ENCODE data around the gene EEF1AKMT2.
"Not testable (repeated sequence)": the region's sequence is repeated elsewhere in the genome, so short reads cannot be mapped to it uniquely, and the experiment has no call there.

EEF1AKMT2 gene

GRCh38 chr10:124820121-124820520, 28.4 kb upstream of the EEF1AKMT2 start:
- Histone ChIP-seq H3K9me3 (ENCODE audit: control insufficient read depth, insufficient read depth, low read length) (no peaks in the 10 kb centered on the region), H3K36me3 (ENCODE audit: control insufficient read depth, insufficient read depth, low read length) (peaks cover 47% of the 10 kb centered on the region), H3K4me3 (ENCODE audit: low read depth, low read length) (no peak overlapping the region), H3K9ac (ENCODE audit: low read depth, low read length) (no peak overlapping the region), H3K27ac (ENCODE audit: low read depth, low read length) (no peak overlapping the region), H3K4me1 (ENCODE audit: control insufficient read depth, insufficient read depth, low read length) (no peaks in the 10 kb centered on the region), H3K27me3 (ENCODE audit: control insufficient read depth, insufficient read depth, low read length) (no peaks in the 10 kb centered on the region)

GRCh38 chr10:124802313-124802675, 10.6 kb upstream of the EEF1AKMT2 start:
- Histone ChIP-seq H3K9ac (ENCODE audit: low read depth, low read length) (peak overlapping the region; percentile 95), H3K36me3 (ENCODE audit: control insufficient read depth, insufficient read depth, low read length) (0 out of 2 replicates have a peak, but pooled peaks cover under 1% of the 10 kb centered on the region), H3K27ac (ENCODE audit: low read depth, low read length) (peak overlapping the region; percentile 86), H3K9me3 (ENCODE audit: control insufficient read depth, insufficient read depth, low read length) (no peaks in the 10 kb centered on the region), H3K4me3 (ENCODE audit: low read depth, low read length) (peak overlapping the region; percentile 97), H3K27me3 (ENCODE audit: control insufficient read depth, insufficient read depth, low read length) (no peaks in the 10 kb centered on the region), H3K4me1 (ENCODE audit: control insufficient read depth, insufficient read depth, low read length) (peaks cover 11% of the 10 kb centered on the region; the same call in 1 of the 2 replicates)

GRCh38 chr10:124799211-124799610, 7.5 kb upstream of the EEF1AKMT2 start:
- Histone ChIP-seq H3K36me3 (ENCODE audit: control insufficient read depth, insufficient read depth, low read length) (no peaks in the 10 kb centered on the region), H3K9ac (ENCODE audit: low read depth, low read length) (no peak overlapping the region), H3K27me3 (ENCODE audit: control insufficient read depth, insufficient read depth, low read length) (no peaks in the 10 kb centered on the region), H3K4me3 (ENCODE audit: low read depth, low read length) (no peak overlapping the region), H3K27ac (ENCODE audit: low read depth, low read length) (no peak overlapping the region), H3K4me1 (ENCODE audit: control insufficient read depth, insufficient read depth, low read length) (peaks cover 11% of the 10 kb centered on the region; the same call in 1 of the 2 replicates), H3K9me3 (ENCODE audit: control insufficient read depth, insufficient read depth, low read length) (no peaks in the 10 kb centered on the region)

DNA sequence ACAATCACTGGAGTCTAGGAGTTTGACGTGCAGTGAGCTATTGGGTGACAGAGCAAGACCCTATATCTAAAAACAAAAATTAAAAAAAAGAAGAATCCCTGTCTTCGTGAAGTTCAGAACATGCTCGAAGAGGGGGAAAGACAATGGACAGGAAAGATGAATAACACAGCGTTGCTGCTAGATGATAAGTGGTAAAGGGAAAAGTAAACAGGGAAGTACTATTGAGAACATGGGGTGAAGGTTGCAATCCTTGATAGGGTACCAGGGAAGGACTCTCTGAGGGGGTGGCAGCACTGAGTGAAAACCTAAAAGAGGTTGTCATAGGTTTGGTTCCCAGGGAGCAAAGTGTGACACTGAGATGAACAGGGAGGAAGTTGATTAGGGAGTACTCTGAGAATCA, 7.1 kb upstream of the EEF1AKMT2 start:
- Histone ChIP-seq H3K4me3 (ENCODE audit: low read depth, low read length) (no peak overlapping the region), H3K9me3 (ENCODE audit: control insufficient read depth, insufficient read depth, low read length) (no peaks in the 10 kb centered on the region), H3K27me3 (ENCODE audit: control insufficient read depth, insufficient read depth, low read length) (no peaks in the 10 kb centered on the region), H3K36me3 (ENCODE audit: control insufficient read depth, insufficient read depth, low read length) (no peaks in the 10 kb centered on the region), H3K4me1 (ENCODE audit: control insufficient read depth, insufficient read depth, low read length) (peaks cover 11% of the 10 kb centered on the region; the same call in 1 of the 2 replicates), H3K27ac (ENCODE audit: low read depth, low read length) (no peak overlapping the region), H3K9ac (ENCODE audit: low read depth, low read length) (no peak overlapping the region)

DNA sequence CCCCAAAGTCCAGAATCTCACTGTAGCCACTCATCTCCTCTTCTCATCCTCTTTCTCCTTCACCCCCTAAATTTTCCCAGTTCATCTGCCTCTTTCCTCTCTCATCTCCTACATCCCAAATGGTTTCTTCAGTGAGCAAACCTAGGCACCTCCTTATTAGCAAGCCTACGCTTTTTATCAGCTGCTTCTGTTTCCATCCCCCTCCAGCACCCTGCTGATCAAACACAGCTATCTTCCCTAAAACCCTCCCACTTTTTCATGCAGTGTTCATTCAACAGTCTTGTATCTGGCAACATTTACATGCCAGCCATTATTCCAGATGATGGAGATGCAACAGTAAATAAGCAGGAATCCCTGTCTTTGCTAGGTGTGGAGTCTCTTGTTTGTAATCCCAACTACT, 6.7 kb upstream of the EEF1AKMT2 start:
- peaks cover 11% of the 10 kb centered on the region; the same call in 1 of the 2 replicates for H3K4me1 ChIP-seq (ENCODE audit: control insufficient read depth, insufficient read depth, low read length)
- no peaks in the 10 kb centered on the region for H3K9me3 ChIP-seq (ENCODE audit: control insufficient read depth, insufficient read depth, low read length)
- H3K36me3 ChIP-seq (ENCODE audit: control insufficient read depth, insufficient read depth, low read length), result no peaks in the 10 kb centered on the region
- H3K9ac ChIP-seq (ENCODE audit: low read depth, low read length), result no peak overlapping the region
- H3K27me3 ChIP-seq (ENCODE audit: control insufficient read depth, insufficient read depth, low read length), result no peaks in the 10 kb centered on the region
- H3K4me3 ChIP-seq (ENCODE audit: low read depth, low read length), result no peak overlapping the region
- no peak overlapping the region for H3K27ac ChIP-seq (ENCODE audit: low read depth, low read length)

- Histone ChIP-seq H3K4me1 (ENCODE audit: control insufficient read depth, insufficient read depth, low read length) (no peaks in the 10 kb centered on the region), H3K27me3 (ENCODE audit: control insufficient read depth, insufficient read depth, low read length) (no peaks in the 10 kb centered on the region), H3K4me3 (ENCODE audit: low read depth, low read length) (no peak overlapping the region), H3K36me3 (ENCODE audit: control insufficient read depth, insufficient read depth, low read length) (peaks cover 15% of the 10 kb centered on the region), H3K9ac (ENCODE audit: low read depth, low read length) (no peak overlapping the region), H3K9me3 (ENCODE audit: control insufficient read depth, insufficient read depth, low read length) (no peaks in the 10 kb centered on the region), H3K27ac (ENCODE audit: low read depth, low read length) (no peak overlapping the region)
These were observed 1.3 kb upstream of the EEF1AKMT2 start for GRCh38 chr10:124792998-124793352.

GRCh38 chr10:124782900-124783299, 8.8 kb downstream of the EEF1AKMT2 start:
- not testable (repeated sequence) for H3K4me1 ChIP-seq (ENCODE audit: control insufficient read depth, insufficient read depth, low read length); H3K9ac ChIP-seq (ENCODE audit: low read depth, low read length); H3K27ac ChIP-seq (ENCODE audit: low read depth, low read length); H3K27me3 ChIP-seq (ENCODE audit: control insufficient read depth, insufficient read depth, low read length); H3K4me3 ChIP-seq (ENCODE audit: low read depth, low read length); H3K9me3 ChIP-seq (ENCODE audit: control insufficient read depth, insufficient read depth, low read length)
- H3K36me3 ChIP-seq (ENCODE audit: control insufficient read depth, insufficient read depth, low read length), result peaks cover 53% of the 10 kb centered on the region

DNA sequence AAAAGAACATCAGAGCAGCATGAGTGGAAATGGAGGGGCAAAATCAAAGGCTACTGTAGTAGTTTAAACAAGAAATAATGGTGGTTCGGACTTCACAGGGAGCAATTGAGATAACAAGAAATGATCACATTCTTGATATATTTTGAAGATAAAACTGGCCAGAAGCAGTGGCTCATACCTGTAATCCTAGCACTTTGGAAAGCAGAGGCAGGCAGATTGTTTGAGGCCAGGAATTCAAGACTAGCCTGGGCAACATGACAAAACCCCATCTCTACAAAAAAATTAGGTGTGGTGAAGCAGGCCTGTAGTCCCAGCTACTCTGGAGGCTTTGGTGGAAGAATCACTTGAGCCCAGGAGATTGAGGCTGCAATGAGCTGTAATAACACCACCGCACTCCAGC, 22.9 kb downstream of the EEF1AKMT2 start:
- H3K4me1 ChIP-seq (ENCODE audit: control insufficient read depth, insufficient read depth, low read length), result no peaks in the 10 kb centered on the region
- peaks cover 62% of the 10 kb centered on the region for H3K36me3 ChIP-seq (ENCODE audit: control insufficient read depth, insufficient read depth, low read length)
- no peaks in the 10 kb centered on the region for H3K9me3 ChIP-seq (ENCODE audit: control insufficient read depth, insufficient read depth, low read length)
- H3K9ac ChIP-seq (ENCODE audit: low read depth, low read length), result no peak overlapping the region
- H3K4me3 ChIP-seq (ENCODE audit: low read depth, low read length), result no peak overlapping the region
- no peak overlapping the region for H3K27ac ChIP-seq (ENCODE audit: low read depth, low read length)
- no peaks in the 10 kb centered on the region for H3K27me3 ChIP-seq (ENCODE audit: control insufficient read depth, insufficient read depth, low read length)

GRCh38 chr10:124765256-124765655, 26.4 kb downstream of the EEF1AKMT2 start:
- no peak overlapping the region for H3K9ac ChIP-seq (ENCODE audit: low read depth, low read length)
- H3K4me1 ChIP-seq (ENCODE audit: control insufficient read depth, insufficient read depth, low read length), result no peaks in the 10 kb centered on the region
- no peak overlapping the region for H3K4me3 ChIP-seq (ENCODE audit: low read depth, low read length)
- no peaks in the 10 kb centered on the region for H3K27me3 ChIP-seq (ENCODE audit: control insufficient read depth, insufficient read depth, low read length)
- H3K27ac ChIP-seq (ENCODE audit: low read depth, low read length), result no peak overlapping the region
- H3K36me3 ChIP-seq (ENCODE audit: control insufficient read depth, insufficient read depth, low read length), result peaks cover 66% of the 10 kb centered on the region
- H3K9me3 ChIP-seq (ENCODE audit: control insufficient read depth, insufficient read depth, low read length), result no peaks in the 10 kb centered on the region

DNA sequence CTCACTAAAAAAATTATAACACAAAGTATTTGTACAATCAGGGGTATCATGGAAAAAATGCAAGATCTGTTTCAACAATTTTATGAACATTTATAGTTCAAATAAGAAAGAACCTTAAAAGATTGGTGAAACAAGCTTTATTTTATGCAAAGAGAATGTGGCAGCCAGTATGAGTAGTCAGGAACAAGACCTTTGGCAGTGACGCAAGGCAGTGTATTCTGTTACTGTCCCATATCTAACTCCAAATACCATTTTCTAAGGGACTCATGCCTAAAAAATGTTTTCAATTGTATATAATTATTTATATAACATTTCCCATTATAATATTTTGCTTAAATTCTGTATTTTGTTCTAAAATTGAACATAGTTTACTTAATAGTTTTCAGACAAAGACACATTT, 28.4 kb downstream of the EEF1AKMT2 start:
- Histone ChIP-seq H3K36me3 (ENCODE audit: control insufficient read depth, insufficient read depth, low read length) (peaks cover 77% of the 10 kb centered on the region), H3K27ac (ENCODE audit: low read depth, low read length) (no peak overlapping the region), H3K4me3 (ENCODE audit: low read depth, low read length) (no peak overlapping the region)

GRCh38 chr10:124762281-124762680, 29.4 kb downstream of the EEF1AKMT2 start:
- Histone ChIP-seq H3K9me3 (ENCODE audit: control insufficient read depth, insufficient read depth, low read length) (no peaks in the 10 kb centered on the region), H3K4me3 (ENCODE audit: low read depth, low read length) (no peak overlapping the region), H3K9ac (ENCODE audit: low read depth, low read length) (no peak overlapping the region), H3K4me1 (ENCODE audit: control insufficient read depth, insufficient read depth, low read length) (peaks cover 15% of the 10 kb centered on the region), H3K27ac (ENCODE audit: low read depth, low read length) (no peak overlapping the region), H3K27me3 (ENCODE audit: control insufficient read depth, insufficient read depth, low read length) (no peaks in the 10 kb centered on the region), H3K36me3 (ENCODE audit: control insufficient read depth, insufficient read depth, low read length) (peaks cover 72% of the 10 kb centered on the region)

More for the DNA sequence above, 28.4 kb downstream of the EEF1AKMT2 start:
- Histone ChIP-seq H3K27me3 (ENCODE audit: control insufficient read depth, insufficient read depth, low read length) (no peaks in the 10 kb centered on the region), H3K9ac (ENCODE audit: low read depth, low read length) (no peak overlapping the region), H3K9me3 (ENCODE audit: control insufficient read depth, insufficient read depth, low read length) (no peaks in the 10 kb centered on the region), H3K4me1 (ENCODE audit: control insufficient read depth, insufficient read depth, low read length) (peaks cover 5% of the 10 kb centered on the region; the same call in 1 of the 2 replicates)

Measured in HUES48 (cell line).